SK-N-MC (cell line): ENCODE measurements around the gene HECA.

Experiments
- EZH2 ChIP-seq: fragments of 200-600 bp; sonication (generic); IDR thresholded peaks from one replicate; pipeline ENCODE4 v1.6.1; 2017; ENCODE audit warnings: antibody characterized with exemption
- FOXP2 ChIP-seq: optimal IDR thresholded peaks from 2 replicates; pipeline ENCODE3; 2011; ENCODE audit warnings: mild to moderate bottlenecking, moderate library complexity; ENCODE audit not compliant: insufficient read depth; ENCODE audit errors: extremely low read length, control extremely low read depth
- POLR2AphosphoS5 ChIP-seq: IDR thresholded peaks from 2 replicates; pipeline ENCODE4 v1.6.1; 2012; ENCODE audit warnings: mild to moderate bottlenecking, low read depth, low read length, borderline replicate concordance

GRCh38 chr6:139149383-139149782 is 14.5 kb downstream of the HECA start:
- TF ChIP-seq POLR2AphosphoS5, result no peak
- no peak for TF ChIP-seq EZH2
- no peak for TF ChIP-seq FOXP2
